ENCODE measurements around the gene UVSSA.

GRCh38 chr4:1318488-1319213, 28.4 kb upstream of the UVSSA start:
- TF ChIP-seq CTCF (IDR thresholded peaks at IDR 0.05): peak in 1 of 4 experiments; percentile 10
- no peak for TF ChIP-seq POLR2AphosphoS5 (IDR thresholded peaks at IDR 0.05)
- TF ChIP-seq POLR2A (IDR thresholded peaks at IDR 0.05): no peak
- no peak for TF ChIP-seq EP300 (IDR thresholded peaks at IDR 0.05)

Data from sigmoid colon (tissue), 4 donors.